ENCODE data around the gene DRAXIN.

Gene DRAXIN

GRCh38 chr1:11707621-11708276 is 16.2 kb downstream of the DRAXIN start:
- no peak overlapping the region; the same call in 1 of the 2 replicates for H3K27ac ChIP-seq (ENCODE audit: extremely low read depth, low read depth, low read length)
- H3K4me1 ChIP-seq (ENCODE audit: control insufficient read depth, insufficient read depth, low read length) = peaks cover 4% of the 10 kb centered on the region; the same call in 1 of the 2 replicates
- ChIA-PET CTCF (interaction anchor here (0.5 to 1.6 kb wide), 15 partner anchors 9 to 370 kb away, joined by 3 to 6 read pairs (median 3); partner anchors contain the start of genes DRAXIN and FBXO6), POLR2A (interaction anchor here (1.0 to 1.6 kb wide), 4 partner anchors 26 to 609 kb away, joined by 3 to 13 read pairs (median 4); partner anchors contain the start of genes EXOSC10, FBXO44 and FBXO6)
- no peaks in the 10 kb centered on the region for H3K36me3 ChIP-seq (ENCODE audit: control insufficient read depth in 2 of 2, insufficient read depth in 1 of 2, low read length in 2 of 2)
- H3K4me3 ChIP-seq (ENCODE audit: low read depth, low read length) = no peak overlapping the region
- H3K9me3 ChIP-seq (ENCODE audit: control insufficient read depth, insufficient read depth, low read depth, low read length) = no peaks in the 10 kb centered on the region
- TF ChIP-seq ZNF837 (tag by site-specific recombination; IDR thresholded peaks at IDR 0.05) = no peak
- TF ChIP-seq ZNF629 (tag by site-specific recombination; IDR thresholded peaks at IDR 0.05) = 0 out of 2 replicates have a peak, but pooled peaks have one; percentile 10
- TF ChIP-seq ZNF169 (tag by site-specific recombination; IDR thresholded peaks at IDR 0.05) = no peak
- TF ChIP-seq KLF7 (tag by site-specific recombination; IDR thresholded peaks at IDR 0.05; ENCODE audit: borderline replicate concordance) = no peak
- TF ChIP-seq ZNF202 (tag by site-specific recombination; IDR thresholded peaks at IDR 0.05; ENCODE audit: borderline replicate concordance) = no peak
- TF ChIP-seq, protein P1, sequence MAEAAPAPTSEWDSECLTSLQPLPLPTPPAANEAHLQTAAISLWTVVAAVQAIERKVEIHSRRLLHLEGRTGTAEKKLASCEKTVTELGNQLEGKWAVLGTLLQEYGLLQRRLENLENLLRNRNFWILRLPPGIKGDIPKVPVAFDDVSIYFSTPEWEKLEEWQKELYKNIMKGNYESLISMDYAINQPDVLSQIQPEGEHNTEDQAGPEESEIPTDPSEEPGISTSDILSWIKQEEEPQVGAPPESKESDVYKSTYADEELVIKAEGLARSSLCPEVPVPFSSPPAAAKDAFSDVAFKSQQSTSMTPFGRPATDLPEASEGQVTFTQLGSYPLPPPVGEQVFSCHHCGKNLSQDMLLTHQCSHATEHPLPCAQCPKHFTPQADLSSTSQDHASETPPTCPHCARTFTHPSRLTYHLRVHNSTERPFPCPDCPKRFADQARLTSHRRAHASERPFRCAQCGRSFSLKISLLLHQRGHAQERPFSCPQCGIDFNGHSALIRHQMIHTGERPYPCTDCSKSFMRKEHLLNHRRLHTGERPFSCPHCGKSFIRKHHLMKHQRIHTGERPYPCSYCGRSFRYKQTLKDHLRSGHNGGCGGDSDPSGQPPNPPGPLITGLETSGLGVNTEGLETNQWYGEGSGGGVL (tag by site-specific recombination; IDR thresholded peaks at IDR 0.05) = peak; percentile 96
- TF ChIP-seq ZNF423 (tag by site-specific recombination; IDR thresholded peaks at IDR 0.05) = peak; percentile 85
- TF ChIP-seq ZNF157 (tag by site-specific recombination; IDR thresholded peaks at IDR 0.05) = no peak
- TF ChIP-seq, protein P2, sequence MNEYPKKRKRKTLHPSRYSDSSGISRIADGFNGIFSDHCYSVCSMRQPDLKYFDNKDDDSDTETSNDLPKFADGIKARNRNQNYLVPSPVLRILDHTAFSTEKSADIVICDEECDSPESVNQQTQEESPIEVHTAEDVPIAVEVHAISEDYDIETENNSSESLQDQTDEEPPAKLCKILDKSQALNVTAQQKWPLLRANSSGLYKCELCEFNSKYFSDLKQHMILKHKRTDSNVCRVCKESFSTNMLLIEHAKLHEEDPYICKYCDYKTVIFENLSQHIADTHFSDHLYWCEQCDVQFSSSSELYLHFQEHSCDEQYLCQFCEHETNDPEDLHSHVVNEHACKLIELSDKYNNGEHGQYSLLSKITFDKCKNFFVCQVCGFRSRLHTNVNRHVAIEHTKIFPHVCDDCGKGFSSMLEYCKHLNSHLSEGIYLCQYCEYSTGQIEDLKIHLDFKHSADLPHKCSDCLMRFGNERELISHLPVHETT (tag by site-specific recombination; IDR thresholded peaks at IDR 0.05) = no peak
- 0 out of 2 replicates have a peak, but pooled peaks have one; percentile 32 for TF ChIP-seq WT1 (tag by site-specific recombination; IDR thresholded peaks at IDR 0.05)
- TF ChIP-seq ZNF830 (tag by site-specific recombination; IDR thresholded peaks at IDR 0.05; ENCODE audit: low read depth) = no peak
- TF ChIP-seq HIC1 (tag by site-specific recombination; IDR thresholded peaks at IDR 0.05) = no peak
- peak; percentile 25; the same call in 1 of the 2 replicates for TF ChIP-seq ZBTB17 (tag by site-specific recombination; IDR thresholded peaks at IDR 0.05)
- TF ChIP-seq IKZF3 (tag by site-specific recombination; IDR thresholded peaks at IDR 0.05) = no peak
- TF ChIP-seq SP7 (tag by site-specific recombination; IDR thresholded peaks at IDR 0.05) = peak; percentile 46; the same call in 1 of the 2 replicates
- TF ChIP-seq ZIC2 (tag by site-specific recombination; IDR thresholded peaks at IDR 0.05) = peak; percentile 91
- TF ChIP-seq PRDM10 (tag by site-specific recombination; IDR thresholded peaks at IDR 0.05) = peak; percentile 96
- TF ChIP-seq ZNF37A (tag by site-specific recombination; IDR thresholded peaks at IDR 0.05) = no peak
- TF ChIP-seq GLIS2 (tag by site-specific recombination; IDR thresholded peaks at IDR 0.05) = peak; percentile 57
- peak; percentile 66 for TF ChIP-seq GLIS1 (tag by site-specific recombination; IDR thresholded peaks at IDR 0.05)
- no peak for TF ChIP-seq BCL11B (tag by site-specific recombination; IDR thresholded peaks at IDR 0.05; ENCODE audit: low read depth)
- TF ChIP-seq ZFP37 (tag by site-specific recombination; IDR thresholded peaks at IDR 0.05) = no peak
- TF ChIP-seq, protein P3, sequence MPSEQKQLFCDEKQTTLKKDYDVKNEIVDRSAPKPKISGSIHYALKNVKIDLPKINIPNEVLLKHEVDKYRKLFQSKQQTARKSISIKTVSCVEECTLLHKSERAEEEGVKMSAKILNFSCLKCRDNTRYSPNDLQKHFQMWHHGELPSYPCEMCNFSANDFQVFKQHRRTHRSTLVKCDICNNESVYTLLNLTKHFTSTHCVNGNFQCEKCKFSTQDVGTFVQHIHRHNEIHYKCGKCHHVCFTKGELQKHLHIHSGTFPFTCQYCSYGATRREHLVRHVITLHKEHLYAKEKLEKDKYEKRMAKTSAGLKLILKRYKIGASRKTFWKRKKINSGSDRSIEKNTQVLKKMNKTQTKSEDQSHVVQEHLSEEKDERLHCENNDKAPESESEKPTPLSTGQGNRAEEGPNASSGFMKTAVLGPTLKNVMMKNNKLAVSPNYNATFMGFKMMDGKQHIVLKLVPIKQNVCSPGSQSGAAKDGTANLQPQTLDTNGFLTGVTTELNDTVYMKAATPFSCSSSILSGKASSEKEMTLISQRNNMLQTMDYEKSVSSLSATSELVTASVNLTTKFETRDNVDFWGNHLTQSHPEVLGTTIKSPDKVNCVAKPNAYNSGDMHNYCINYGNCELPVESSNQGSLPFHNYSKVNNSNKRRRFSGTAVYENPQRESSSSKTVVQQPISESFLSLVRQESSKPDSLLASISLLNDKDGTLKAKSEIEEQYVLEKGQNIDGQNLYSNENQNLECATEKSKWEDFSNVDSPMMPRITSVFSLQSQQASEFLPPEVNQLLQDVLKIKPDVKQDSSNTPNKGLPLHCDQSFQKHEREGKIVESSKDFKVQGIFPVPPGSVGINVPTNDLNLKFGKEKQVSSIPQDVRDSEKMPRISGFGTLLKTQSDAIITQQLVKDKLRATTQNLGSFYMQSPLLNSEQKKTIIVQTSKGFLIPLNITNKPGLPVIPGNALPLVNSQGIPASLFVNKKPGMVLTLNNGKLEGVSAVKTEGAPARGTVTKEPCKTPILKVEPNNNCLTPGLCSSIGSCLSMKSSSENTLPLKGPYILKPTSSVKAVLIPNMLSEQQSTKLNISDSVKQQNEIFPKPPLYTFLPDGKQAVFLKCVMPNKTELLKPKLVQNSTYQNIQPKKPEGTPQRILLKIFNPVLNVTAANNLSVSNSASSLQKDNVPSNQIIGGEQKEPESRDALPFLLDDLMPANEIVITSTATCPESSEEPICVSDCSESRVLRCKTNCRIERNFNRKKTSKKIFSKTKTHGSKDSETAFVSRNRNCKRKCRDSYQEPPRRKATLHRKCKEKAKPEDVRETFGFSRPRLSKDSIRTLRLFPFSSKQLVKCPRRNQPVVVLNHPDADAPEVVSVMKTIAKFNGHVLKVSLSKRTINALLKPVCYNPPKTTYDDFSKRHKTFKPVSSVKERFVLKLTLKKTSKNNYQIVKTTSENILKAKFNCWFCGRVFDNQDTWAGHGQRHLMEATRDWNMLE (tag by site-specific recombination; conservative IDR thresholded peaks at IDR 0.05; ENCODE audit: low read depth) = no peak

Measured in HEK293 (cell line).